CD4-positive, alpha-beta T cell (primary cell): ENCODE data around the gene TCF4. TPM values are rescaled to one million over a fixed set of nuclear protein-coding genes. Genes with fewer than 3 reads are reported as not detected.

ENCODE experiments used
- ATAC-seq: fragments of 200-7000 bp; cut with Tn5 transposase; one replicate; pipeline ENCODE4 v1.10.0; 2022; ENCODE audit warnings: mild to moderate bottlenecking; ENCODE audit not compliant: poor library complexity
- CTCF ChIA-PET: fragments of 350-600 bp; sonication (Branson Sonifier 250); formaldehyde crosslinking; loops from one replicate; lab custom pipeline; 2021; ENCODE audit warnings: antibody characterized with exemption, inconsistent platforms; lab: Charles Lee
- POLR2A ChIA-PET: fragments of 350-600 bp; sonication (Branson Sonifier 250); formaldehyde crosslinking; loops from one replicate; lab custom pipeline; 2021; ENCODE audit warnings: antibody characterized with exemption, inconsistent platforms; lab: Charles Lee
- DNase-seq, 14 experiments: peaks; one replicate each; pipeline ENCODE4 v3.0.0-alpha.2; 2013 to 2020; ENCODE audit warnings: mixed read lengths in 2 of 14
- H3K27ac ChIP-seq, 2 donors: one replicate each; pipeline versions ENCODE4 v1.5.1 to v1.7.0; 2013; ENCODE audit warnings: low read length in 2 of 2, low read depth in 1 of 2, mild to moderate bottlenecking in 1 of 2
- H3K27me3 ChIP-seq, 2 experiments: 1 replicate in 1 of 2; 2 replicates in 1 of 2; pipeline versions ENCODE4 v1.6.1 to v1.7.0; 2013; ENCODE audit warnings: low read length in 2 of 2, control low read depth in 1 of 2, mild to moderate bottlenecking in 1 of 2, moderate library complexity in 1 of 2; ENCODE audit not compliant: insufficient read depth in 2 of 2, control insufficient read depth in 1 of 2
- H3K36me3 ChIP-seq: one replicate; pipeline ENCODE4 v1.6.1; 2013; ENCODE audit warnings: low read length, control low read depth; ENCODE audit not compliant: insufficient read depth
- H3K4me1 ChIP-seq: one replicate; pipeline ENCODE4 v1.6.1; 2013; ENCODE audit warnings: low read length, control low read depth; ENCODE audit not compliant: insufficient read depth
- H3K4me3 ChIP-seq: one replicate; pipeline ENCODE4 v1.5.1; 2013; ENCODE audit warnings: mild to moderate bottlenecking, low read length, moderate library complexity
- H3K9me3 ChIP-seq, 2 experiments: 1 replicate in 1 of 2; 2 replicates in 1 of 2; pipeline versions ENCODE4 v1.6.1 to v1.7.0; 2013; ENCODE audit warnings: low read length in 2 of 2, mild to moderate bottlenecking in 2 of 2, control low read depth in 1 of 2, moderate library complexity in 1 of 2; ENCODE audit not compliant: control insufficient read depth in 1 of 2, insufficient read depth in 1 of 2
- H3K27ac Mint-ChIP-seq: one replicate; pipeline ENCODE4 v1.8.0; 2020; ENCODE audit warnings: mixed read lengths
- H3K27me3 Mint-ChIP-seq: one replicate; pipeline ENCODE4 v1.8.0; 2021; ENCODE audit warnings: mixed read lengths
- H3K36me3 Mint-ChIP-seq: one replicate; pipeline ENCODE4 v1.8.0; 2021; ENCODE audit warnings: low read depth, mixed read lengths
- H3K4me1 Mint-ChIP-seq: one replicate; pipeline ENCODE4 v1.8.0; 2021; ENCODE audit warnings: low read depth, mixed read lengths
- H3K4me3 Mint-ChIP-seq: one replicate; pipeline ENCODE4 v1.8.0; 2020; ENCODE audit warnings: mild to moderate bottlenecking, mixed read lengths
- H3K9me3 Mint-ChIP-seq: one replicate; pipeline ENCODE4 v1.8.0; 2020; ENCODE audit warnings: mixed read lengths
- intact Hi-C, 2 experiments: fragments of 100-400 bp; cut with DNase I in 1 of 2; cut with micrococcal nuclease in 1 of 2; formaldehyde crosslinking; loops; one replicate each; pipeline versions ENCODE4 v1.15.1 to v1.9.0; 2023 to 2025; cut with DNase I, micrococcal nuclease
- total RNA-seq, 174 experiments: library from RNA in 2 of 174; stranded (reverse) in 2 of 174; gene quantifications; one replicate each; pipeline ENCODE4 v1.2.3 and lab custom pipeline; 2021 to 2026
- TF ChIP-seq, protein P1 (sequence below): fragments of 200-600 bp; IDR thresholded peaks from one replicate; pipeline ENCODE4 v1.8.0; 2022; ENCODE audit warnings: antibody characterized with exemption, mild to moderate bottlenecking

The TCF4 gene
- total RNA-seq, 2 experiments from 2014 or later = 3.0 to 3.2 TPM

DNA sequence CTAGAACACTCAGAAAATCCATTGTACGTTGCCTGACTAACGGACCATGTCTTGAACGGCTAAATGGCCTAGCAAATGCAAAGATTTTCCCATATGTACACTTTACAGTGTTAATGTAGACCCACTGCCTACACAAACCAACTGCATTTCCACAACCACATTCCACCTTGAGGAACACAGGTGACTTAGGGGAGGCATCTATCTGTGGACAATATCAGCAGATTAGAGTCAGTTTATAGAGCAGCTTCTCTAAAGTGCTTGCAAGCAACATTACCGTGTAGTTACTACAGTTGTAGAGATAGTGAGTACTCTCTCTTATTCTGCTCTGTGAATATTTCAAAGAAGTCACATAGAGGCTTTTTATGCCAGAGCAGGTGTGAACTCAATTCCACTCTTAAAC, 139.6 kb downstream of the TCF4 start:
- Histone ChIP-seq H3K36me3 (no peaks in the 10 kb centered on the region), H3K4me3 (no peak overlapping the region), H3K27ac (no peak overlapping the region), H3K27me3 (no peaks in the 10 kb centered on the region), H3K4me1 (no peaks in the 10 kb centered on the region), H3K9me3 (no peaks in the 10 kb centered on the region)
- H3K4me3 Mint-ChIP-seq = no peak overlapping the region
- no peak overlapping the region for H3K27ac Mint-ChIP-seq
- peaks cover 6% of the 10 kb centered on the region for H3K27me3 Mint-ChIP-seq
- intact Hi-C loops = no loop called here
- ATAC-seq (no peak), DNase-seq (no peak)
- no peaks in the 10 kb centered on the region for H3K9me3 Mint-ChIP-seq
- CTCF ChIA-PET = interaction anchor here (1.8 kb wide), 1 partner anchor 10 kb away, joined by 5 read pairs; no protein-coding TSS in a partner anchor
- H3K4me1 Mint-ChIP-seq = no peaks in the 10 kb centered on the region
- POLR2A ChIA-PET = no interaction called here
- TF ChIP-seq, protein P1, sequence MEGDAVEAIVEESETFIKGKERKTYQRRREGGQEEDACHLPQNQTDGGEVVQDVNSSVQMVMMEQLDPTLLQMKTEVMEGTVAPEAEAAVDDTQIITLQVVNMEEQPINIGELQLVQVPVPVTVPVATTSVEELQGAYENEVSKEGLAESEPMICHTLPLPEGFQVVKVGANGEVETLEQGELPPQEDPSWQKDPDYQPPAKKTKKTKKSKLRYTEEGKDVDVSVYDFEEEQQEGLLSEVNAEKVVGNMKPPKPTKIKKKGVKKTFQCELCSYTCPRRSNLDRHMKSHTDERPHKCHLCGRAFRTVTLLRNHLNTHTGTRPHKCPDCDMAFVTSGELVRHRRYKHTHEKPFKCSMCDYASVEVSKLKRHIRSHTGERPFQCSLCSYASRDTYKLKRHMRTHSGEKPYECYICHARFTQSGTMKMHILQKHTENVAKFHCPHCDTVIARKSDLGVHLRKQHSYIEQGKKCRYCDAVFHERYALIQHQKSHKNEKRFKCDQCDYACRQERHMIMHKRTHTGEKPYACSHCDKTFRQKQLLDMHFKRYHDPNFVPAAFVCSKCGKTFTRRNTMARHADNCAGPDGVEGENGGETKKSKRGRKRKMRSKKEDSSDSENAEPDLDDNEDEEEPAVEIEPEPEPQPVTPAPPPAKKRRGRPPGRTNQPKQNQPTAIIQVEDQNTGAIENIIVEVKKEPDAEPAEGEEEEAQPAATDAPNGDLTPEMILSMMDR = no peak
- no peaks in the 10 kb centered on the region for H3K36me3 Mint-ChIP-seq

DNA sequence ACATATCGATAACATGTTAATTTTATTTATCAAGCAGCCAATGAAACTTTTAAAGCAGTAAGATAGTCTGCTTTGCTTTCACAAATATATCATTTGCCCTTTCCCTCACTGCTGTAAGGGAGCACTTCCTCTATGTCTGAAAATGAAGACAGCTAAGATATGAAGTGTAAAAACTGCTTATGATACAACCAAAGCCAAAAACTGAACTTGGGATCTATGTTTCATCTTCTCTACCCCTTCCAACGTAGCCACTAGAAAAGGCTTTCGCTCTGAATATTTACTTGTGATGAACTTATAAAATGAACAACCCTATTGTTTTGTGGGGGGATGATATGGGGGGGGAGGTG, 140.3 kb downstream of the TCF4 start:
- Mint-ChIP-seq H3K4me3 (no peak overlapping the region), H3K27me3 (peaks cover 6% of the 10 kb centered on the region), H3K36me3 (no peaks in the 10 kb centered on the region), H3K9me3 (no peaks in the 10 kb centered on the region), H3K4me1 (no peaks in the 10 kb centered on the region), H3K27ac (no peak overlapping the region)
- H3K27ac ChIP-seq = no peak overlapping the region
- TF ChIP-seq, protein P1 = no peak
- intact Hi-C loops = no loop called here
- no peak for ATAC-seq
- H3K4me1 ChIP-seq = no peaks in the 10 kb centered on the region
- H3K4me3 ChIP-seq = no peak overlapping the region
- no peak for DNase-seq
- ChIA-PET CTCF (interaction anchor here (0.6 kb wide), 1 partner anchor 82 kb away, joined by 3 read pairs; no protein-coding TSS in a partner anchor), POLR2A (no interaction called here)
- H3K9me3 ChIP-seq = no peaks in the 10 kb centered on the region
- no peaks in the 10 kb centered on the region for H3K36me3 ChIP-seq
- no peaks in the 10 kb centered on the region for H3K27me3 ChIP-seq

- Mint-ChIP-seq H3K9me3 (no peaks in the 10 kb centered on the region), H3K4me1 (no peaks in the 10 kb centered on the region)
- intact Hi-C loops = no loop called here
These were observed 140.9 kb downstream of the TCF4 start for GRCh38 chr18:55446996-55447671.

More at GRCh38 chr18:55446996-55447671, 140.9 kb downstream of the TCF4 start:
- H3K36me3 Mint-ChIP-seq = no peaks in the 10 kb centered on the region
- H3K9me3 ChIP-seq = no peaks in the 10 kb centered on the region
- ChIA-PET POLR2A (no interaction called here), CTCF (interaction anchor here (0.6 kb wide), 1 partner anchor 81 kb away, joined by 3 read pairs; no protein-coding TSS in a partner anchor)
- H3K4me3 ChIP-seq = no peak overlapping the region
- H3K4me1 ChIP-seq = no peaks in the 10 kb centered on the region
- H3K4me3 Mint-ChIP-seq = no peak overlapping the region
- H3K27me3 Mint-ChIP-seq = peaks cover 6% of the 10 kb centered on the region
- ATAC-seq (no peak), DNase-seq (no peak)
- H3K27me3 ChIP-seq = no peaks in the 10 kb centered on the region
- no peak overlapping the region for H3K27ac Mint-ChIP-seq
- no peak overlapping the region for H3K27ac ChIP-seq
- TF ChIP-seq, protein P1 = no peak
- H3K36me3 ChIP-seq = no peaks in the 10 kb centered on the region
